MCF 10A (cell line): ENCODE results near the gene OR6C76. TPM values are rescaled to one million over a fixed set of nuclear protein-coding genes. Genes with fewer than 3 reads are reported as not detected.
"Not testable (repeated sequence)": the region's sequence is repeated elsewhere in the genome, so short reads cannot be mapped to it uniquely, and the experiment has no call there.

Experiments used
- BruUV-seq: library from RNA; stranded (reverse); fragments of 400-500 nt; replicated peaks from 2 replicates; lab custom pipeline; 2021; lab: Mats Ljungman, UMichigan
- CTCF ChIA-PET: fragments of 300-600 bp; sonication (Branson Sonifier 250); formaldehyde crosslinking; extraction: SDS; loops from one replicate; lab custom pipeline; 2021; ENCODE audit warnings: antibody characterized with exemption, inconsistent platforms; lab: Yijun Ruan, JAX
- POLR2A ChIA-PET: fragments of 300-600, 350-650 bp; sonication (Branson Sonifier 250); formaldehyde crosslinking; extraction: SDS; loops from one replicate; lab custom pipeline; 2020; ENCODE audit warnings: antibody characterized with exemption, inconsistent platforms; lab: Yijun Ruan, JAX
- DNase-seq: peaks from one replicate; pipeline ENCODE4 v3.0.0-alpha.2; 2018; ENCODE audit not compliant: unreplicated experiment
- H3K27ac Mint-ChIP-seq: one replicate; pipeline ENCODE4 v1.8.0; 2022; ENCODE audit warnings: mild to moderate bottlenecking, low read depth, mixed read lengths; ENCODE audit not compliant: unreplicated experiment
- H3K27me3 Mint-ChIP-seq: one replicate; pipeline ENCODE4 v1.8.0; 2022; ENCODE audit warnings: mixed read lengths; ENCODE audit not compliant: insufficient read depth, unreplicated experiment
- H3K36me3 Mint-ChIP-seq: one replicate; pipeline ENCODE4 v1.8.0; 2022; ENCODE audit warnings: mild to moderate bottlenecking, moderate library complexity, mixed read lengths; ENCODE audit not compliant: insufficient read depth, unreplicated experiment
- H3K4me1 Mint-ChIP-seq: one replicate; pipeline ENCODE4 v1.8.0; 2022; ENCODE audit warnings: mixed read lengths; ENCODE audit not compliant: insufficient read depth, unreplicated experiment
- H3K4me3 Mint-ChIP-seq: one replicate; pipeline ENCODE4 v1.8.0; 2022; ENCODE audit warnings: mild to moderate bottlenecking, moderate library complexity, mixed read lengths; ENCODE audit not compliant: unreplicated experiment
- H3K9me3 Mint-ChIP-seq: one replicate; pipeline ENCODE4 v1.8.0; 2022; ENCODE audit warnings: mixed read lengths; ENCODE audit not compliant: unreplicated experiment
- CTCF ChIP-seq: fragments of 200-600 bp; IDR thresholded peaks from one replicate; pipeline ENCODE4 v1.8.0; 2022; ENCODE audit warnings: antibody characterized with exemption, mild to moderate bottlenecking; ENCODE audit not compliant: unreplicated experiment
- intact Hi-C: fragments of 100-400 bp; cut with micrococcal nuclease; formaldehyde crosslinking; loops from 2 replicates; pipeline ENCODE4 v1.14.1; 2022
- total RNA-seq: library from RNA; stranded (reverse); gene quantifications from 2 replicates; pipeline ENCODE4 v1.2.3, GENCODE V29; 2022

The OR6C76 gene
- total RNA-seq, 1 experiment from 2014 or later = not detected

GRCh38 chr12:55443776-55444175, 17.7 kb downstream of the OR6C76 start, which contains the start of gene OR6C2:
Gene OR6C2 (plus strand): TSS chr12:55444076. CDS start chr12:55452214, 8,138 bp downstream.
- no peaks in the 10 kb centered on the region for H3K9me3 Mint-ChIP-seq
- intact Hi-C loops = no loop called here
- POLR2A ChIA-PET = no interaction called here
- no peak within 1 kb of the TSS for H3K27ac Mint-ChIP-seq
- no peak for TF ChIP-seq CTCF
- no peak for DNase-seq
- no TSS peak for BruUV-seq
- CTCF ChIA-PET = no interaction called here
- H3K4me1 Mint-ChIP-seq = no peaks in the 10 kb centered on the region
- H3K36me3 Mint-ChIP-seq = no peaks in the 10 kb centered on the region
- no peak within 1 kb of the TSS for H3K4me3 Mint-ChIP-seq
- peaks cover 78% of the 10 kb centered on the region for H3K27me3 Mint-ChIP-seq

- no peaks in the 10 kb centered on the region for H3K4me1 Mint-ChIP-seq
- ChIA-PET CTCF (interaction anchor here (0.6 kb wide), 1 partner anchor 181 kb away, joined by 4 read pairs; no protein-coding TSS in a partner anchor), POLR2A (no interaction called here)
- intact Hi-C loops = no loop called here
- peaks cover 63% of the 10 kb centered on the region for H3K27me3 Mint-ChIP-seq
- BruUV-seq = no TSS peak
- no peaks in the 10 kb centered on the region for H3K36me3 Mint-ChIP-seq
- H3K27ac Mint-ChIP-seq = no peak overlapping the region
- no peak overlapping the region for H3K4me3 Mint-ChIP-seq
- no peak for DNase-seq
- H3K9me3 Mint-ChIP-seq = no peaks in the 10 kb centered on the region
- TF ChIP-seq CTCF = no peak
Observed at GRCh38 chr12:55445357-55445756, 19.3 kb downstream of the OR6C76 start.

GRCh38 chr12:55446326-55446725, 20.3 kb downstream of the OR6C76 start:
- Mint-ChIP-seq H3K27me3 (peaks cover 54% of the 10 kb centered on the region), H3K9me3 (no peaks in the 10 kb centered on the region), H3K27ac (no peak overlapping the region), H3K4me1 (no peaks in the 10 kb centered on the region), H3K36me3 (no peaks in the 10 kb centered on the region), H3K4me3 (no peak overlapping the region)
- no TSS peak for BruUV-seq
- intact Hi-C loops = no loop called here
- no peak for TF ChIP-seq CTCF
- no peak for DNase-seq
- ChIA-PET CTCF (no interaction called here), POLR2A (no interaction called here)

- POLR2A ChIA-PET = no interaction called here
- Mint-ChIP-seq H3K4me3 (no peak overlapping the region), H3K9me3 (no peaks in the 10 kb centered on the region), H3K4me1 (no peaks in the 10 kb centered on the region), H3K36me3 (no peaks in the 10 kb centered on the region), H3K27ac (no peak overlapping the region), H3K27me3 (peaks cover 40% of the 10 kb centered on the region)
- TF ChIP-seq CTCF = no peak
- no peak for DNase-seq
- intact Hi-C loops = no loop called here
- no TSS peak for BruUV-seq
- CTCF ChIA-PET = no interaction called here
Observed at GRCh38 chr12:55448825-55449224, 22.8 kb downstream of the OR6C76 start.

- POLR2A ChIA-PET, BruUV-seq: not testable (repeated sequence)
- CTCF ChIA-PET = interaction anchor here (0.7 kb wide), 1 partner anchor 151 kb away, joined by 4 read pairs; no protein-coding TSS in a partner anchor
Observed at GRCh38 chr12:55464926-55465325, 38.9 kb downstream of the OR6C76 start.

More at GRCh38 chr12:55464926-55465325, 38.9 kb downstream of the OR6C76 start:
- intact Hi-C loops, DNase-seq, H3K4me3 Mint-ChIP-seq, H3K9me3 Mint-ChIP-seq, H3K36me3 Mint-ChIP-seq, H3K4me1 Mint-ChIP-seq, H3K27ac Mint-ChIP-seq: not testable (repeated sequence)
- peaks cover 77% of the 10 kb centered on the region for H3K27me3 Mint-ChIP-seq
